Effector memory CD8-positive, alpha-beta T cell (primary cell): Measurements from ENCODE around the gene RBM20.
"Not testable (repeated sequence)": the region's sequence is repeated elsewhere in the genome, so short reads cannot be mapped to it uniquely, and the experiment has no call there.

Experiments
- ATAC-seq: fragments of 150-1000 bp; cut with Tn5 transposase; replicated peaks from 2 replicates; pipeline ENCODE4 v1.10.0; 2021; ENCODE audit warnings: mild to moderate bottlenecking, moderate library complexity
- DNase-seq, 3 experiments: peaks; one replicate each; pipeline ENCODE4 v3.0.0; 2021
- H3K27ac Mint-ChIP-seq, 2 donors: one replicate each; pipeline ENCODE4 v1.8.0; 2022; ENCODE audit warnings: mild to moderate bottlenecking in 2 of 2, mixed read lengths in 2 of 2, moderate library complexity in 2 of 2
- H3K27me3 Mint-ChIP-seq, 2 donors: one replicate each; pipeline ENCODE4 v1.8.0; 2022; ENCODE audit warnings: mixed read lengths in 2 of 2
- H3K36me3 Mint-ChIP-seq: one replicate; pipeline ENCODE4 v1.8.0; 2022; ENCODE audit warnings: mild to moderate bottlenecking, moderate library complexity, mixed read lengths; ENCODE audit not compliant: insufficient read depth
- H3K4me1 Mint-ChIP-seq, 2 donors: one replicate each; pipeline ENCODE4 v1.8.0; 2022; ENCODE audit warnings: low read depth in 2 of 2, mixed read lengths in 2 of 2
- H3K4me3 Mint-ChIP-seq, 2 donors: one replicate each; pipeline ENCODE4 v1.8.0; 2022; ENCODE audit warnings: mild to moderate bottlenecking in 2 of 2, mixed read lengths in 2 of 2, moderate library complexity in 2 of 2
- H3K9me3 Mint-ChIP-seq, 2 donors: one replicate each; pipeline ENCODE4 v1.8.0; 2022; ENCODE audit warnings: mixed read lengths in 2 of 2

RBM20 gene

DNA sequence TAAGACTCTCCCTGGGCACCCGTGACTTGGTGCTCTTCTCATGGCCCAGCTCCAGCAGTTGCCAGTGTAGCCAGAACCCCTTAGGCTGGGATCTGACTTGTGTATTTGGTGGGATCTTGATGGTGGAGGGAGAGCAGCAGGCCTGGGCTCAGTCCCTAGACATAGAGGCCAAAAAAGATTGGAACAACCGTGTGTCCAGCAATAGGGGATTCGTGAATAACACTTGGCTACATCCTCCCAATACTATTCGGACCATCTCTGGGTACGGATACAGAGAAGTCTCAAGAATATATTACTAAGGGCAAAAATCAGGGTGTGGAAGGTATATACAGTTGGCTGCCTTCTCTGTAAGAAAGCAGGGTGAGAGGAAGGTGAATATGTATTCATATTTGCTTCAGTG, 17.2 kb downstream of the RBM20 start:
- no peaks in the 10 kb centered on the region for H3K9me3 Mint-ChIP-seq
- ATAC-seq (no peak), DNase-seq (no peak)
- peaks cover 0 to 4% of the 10 kb centered on the region in 2 donors for H3K4me1 Mint-ChIP-seq
- H3K27me3 Mint-ChIP-seq, result peaks cover 24 to 32% of the 10 kb centered on the region in 2 donors
- H3K27ac Mint-ChIP-seq, result no peak overlapping the region
- peaks cover 3% of the 10 kb centered on the region for H3K36me3 Mint-ChIP-seq
- no peak overlapping the region for H3K4me3 Mint-ChIP-seq

DNA sequence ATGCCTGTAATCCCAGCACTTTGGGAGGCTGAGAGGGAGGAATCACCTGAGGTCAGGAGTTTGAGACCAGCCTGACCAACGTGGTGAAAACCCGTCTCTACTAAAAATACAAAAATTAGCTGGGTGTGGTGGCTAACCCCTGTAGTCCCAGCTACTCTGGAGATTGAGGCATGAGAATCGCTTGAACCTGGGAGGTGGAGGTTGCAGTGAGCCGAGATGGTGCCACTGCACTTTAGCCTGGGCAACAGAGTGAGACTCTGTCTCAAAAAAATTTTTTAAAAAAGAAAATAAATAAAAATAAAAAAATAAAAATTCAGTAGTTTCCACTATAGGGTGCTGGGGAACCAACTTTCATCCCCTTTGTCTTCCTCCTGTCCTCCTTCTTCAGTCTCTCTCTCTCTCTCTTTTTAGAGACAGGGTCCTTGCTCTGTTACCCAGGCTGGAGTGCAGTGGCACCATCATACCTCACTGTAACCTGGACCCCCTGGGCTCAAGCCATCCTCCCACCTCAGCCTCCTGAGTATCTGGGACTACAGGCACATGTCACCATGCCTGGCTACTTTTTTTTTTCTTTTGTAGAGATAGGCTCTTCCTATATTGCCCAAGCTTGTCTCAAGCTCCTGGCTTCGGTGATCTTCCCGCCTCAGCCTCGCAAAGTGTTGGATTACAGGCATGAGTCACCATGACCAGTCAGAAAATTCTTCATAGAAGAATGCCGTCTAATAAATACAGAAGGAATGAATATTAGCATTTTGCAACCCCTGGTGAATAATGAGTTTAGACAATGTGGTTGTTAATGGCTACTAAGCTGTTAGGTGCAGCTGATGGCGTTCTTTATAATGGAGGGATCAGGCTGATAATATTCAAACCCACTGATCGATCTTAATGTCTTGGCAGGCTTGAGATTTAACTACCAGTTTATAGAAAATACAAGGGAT, 20.6 kb downstream of the RBM20 start:
- no peak for DNase-seq
- Mint-ChIP-seq H3K4me3 (no peak overlapping the region), H3K4me1 (peaks cover 0 to 4% of the 10 kb centered on the region in 2 donors), H3K27me3 (peaks cover 32 to 35% of the 10 kb centered on the region in 2 donors), H3K27ac (no peak overlapping the region), H3K9me3 (no peaks in the 10 kb centered on the region), H3K36me3 (peaks cover under 1% of the 10 kb centered on the region)
- ATAC-seq, result no peak

DNA sequence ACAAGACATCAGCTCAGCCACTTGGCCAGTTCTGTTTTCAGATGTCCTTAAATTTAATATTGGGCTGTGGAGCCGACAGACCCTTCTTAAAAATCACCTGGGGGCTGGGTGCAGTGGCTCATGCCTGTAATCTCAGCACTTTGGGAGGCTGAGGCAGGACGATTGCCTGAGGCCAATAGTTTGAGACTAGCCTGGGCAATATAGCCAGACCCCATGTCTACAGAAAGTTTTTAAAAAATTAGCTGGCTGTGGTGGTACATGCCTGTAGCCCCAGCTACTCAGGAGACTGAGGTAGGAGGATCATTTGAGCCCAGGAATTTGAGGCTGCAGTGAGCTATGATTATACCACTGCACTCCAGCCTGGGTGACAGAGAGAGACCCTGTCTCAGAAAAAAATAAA, 22.1 kb downstream of the RBM20 start:
- not testable (repeated sequence) for H3K36me3 Mint-ChIP-seq, H3K4me3 Mint-ChIP-seq, H3K27ac Mint-ChIP-seq, DNase-seq, H3K4me1 Mint-ChIP-seq, H3K9me3 Mint-ChIP-seq, ATAC-seq
- H3K27me3 Mint-ChIP-seq, result peaks cover 26 to 29% of the 10 kb centered on the region in 2 donors

DNA sequence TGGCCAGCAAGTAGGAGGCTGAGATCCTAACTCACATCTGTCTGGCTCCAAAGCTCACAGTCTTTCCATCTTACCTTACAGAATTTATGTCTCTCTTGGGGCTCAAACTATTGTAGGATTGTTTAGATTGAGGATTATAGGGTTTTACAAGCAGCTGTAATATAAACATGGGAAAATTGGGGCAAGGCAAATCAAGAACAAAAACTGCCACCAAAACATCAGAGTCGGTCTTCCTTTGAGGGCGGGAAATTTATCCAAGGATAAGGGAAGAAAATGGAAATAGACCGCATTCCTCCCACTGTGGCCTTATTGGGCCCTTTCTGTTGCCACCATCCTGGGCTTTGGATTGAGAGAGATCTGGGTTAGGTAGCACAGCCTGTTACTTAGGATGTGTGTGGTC, 22.5 kb downstream of the RBM20 start:
- no peak overlapping the region for H3K4me3 Mint-ChIP-seq
- ATAC-seq (no peak), DNase-seq (no peak)
- no peaks in the 10 kb centered on the region for H3K9me3 Mint-ChIP-seq
- no peak overlapping the region for H3K27ac Mint-ChIP-seq
- H3K36me3 Mint-ChIP-seq, result no peaks in the 10 kb centered on the region
- peaks cover 0 to 4% of the 10 kb centered on the region in 2 donors for H3K4me1 Mint-ChIP-seq
- peaks cover 26% of the 10 kb centered on the region in 2 donors for H3K27me3 Mint-ChIP-seq

DNA sequence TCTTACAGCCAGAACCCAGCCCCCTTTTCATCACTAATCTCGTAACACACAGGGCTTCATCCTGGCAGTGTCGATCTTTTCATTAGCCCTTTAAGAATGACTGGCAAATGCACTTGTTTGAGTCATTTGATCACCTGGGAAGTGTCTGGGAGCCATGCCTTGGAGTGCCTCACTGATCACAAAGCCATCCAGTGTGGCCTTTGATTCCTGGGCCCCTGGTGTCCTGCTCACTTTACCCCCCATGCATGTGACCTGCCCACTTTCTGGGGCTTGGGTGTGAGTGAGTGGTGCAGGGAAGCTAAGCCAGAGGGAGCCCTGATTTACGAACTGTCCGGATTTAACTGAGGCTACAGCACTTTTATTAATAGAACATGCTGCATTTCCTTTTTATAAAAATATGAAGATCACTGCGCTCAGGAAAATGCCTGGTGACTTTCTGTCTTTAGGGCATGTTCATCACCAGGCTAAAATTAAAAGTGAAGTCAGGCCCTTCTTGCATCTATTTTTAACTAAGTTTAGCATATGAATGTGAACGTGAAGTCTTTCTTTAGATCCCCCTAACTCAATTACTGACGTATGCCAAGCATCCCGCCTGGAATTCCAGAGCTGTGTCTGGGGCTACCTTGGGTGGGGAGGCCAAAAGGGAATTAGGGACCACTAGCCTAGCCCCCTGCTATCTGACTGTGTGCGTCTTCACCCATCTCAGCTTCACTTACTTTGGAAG, 23.6 kb downstream of the RBM20 start:
- H3K36me3 Mint-ChIP-seq, result peaks cover 3% of the 10 kb centered on the region
- no peaks in the 10 kb centered on the region for H3K9me3 Mint-ChIP-seq
- H3K4me3 Mint-ChIP-seq, result no peak overlapping the region
- H3K27ac Mint-ChIP-seq, result no peak overlapping the region
- H3K4me1 Mint-ChIP-seq, result peaks cover 5 to 7% of the 10 kb centered on the region in 2 donors
- H3K27me3 Mint-ChIP-seq, result peaks cover 18 to 26% of the 10 kb centered on the region in 2 donors
- ATAC-seq, result no peak
- DNase-seq, result no peak

DNA sequence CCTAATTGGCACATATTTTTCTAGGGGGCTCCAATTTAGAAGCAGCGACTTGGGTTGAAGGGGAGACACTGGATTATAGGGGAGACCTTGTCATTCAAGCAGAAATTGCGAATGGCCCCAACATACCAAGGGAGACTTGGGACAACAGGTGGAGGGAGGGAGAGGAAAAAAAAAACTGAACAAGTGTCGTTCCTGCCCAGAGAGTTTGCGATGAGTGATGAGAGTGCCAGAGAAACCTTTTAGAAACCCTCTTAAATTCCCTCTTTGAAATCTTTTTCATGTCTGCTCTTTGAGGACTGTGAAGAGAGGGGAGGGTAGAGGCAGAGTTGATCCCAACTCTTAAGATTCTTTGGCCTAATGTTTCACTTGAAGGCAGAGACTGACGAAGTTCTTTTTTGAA, 24.3 kb downstream of the RBM20 start:
- H3K4me3 Mint-ChIP-seq, result no peak overlapping the region
- H3K4me1 Mint-ChIP-seq, result peaks cover 5 to 10% of the 10 kb centered on the region in 2 donors
- H3K9me3 Mint-ChIP-seq, result no peaks in the 10 kb centered on the region
- DNase-seq, result no peak
- no peak overlapping the region for H3K27ac Mint-ChIP-seq
- peaks cover 14 to 26% of the 10 kb centered on the region in 2 donors for H3K27me3 Mint-ChIP-seq
- H3K36me3 Mint-ChIP-seq, result peaks cover 3% of the 10 kb centered on the region
- no peak for ATAC-seq

DNA sequence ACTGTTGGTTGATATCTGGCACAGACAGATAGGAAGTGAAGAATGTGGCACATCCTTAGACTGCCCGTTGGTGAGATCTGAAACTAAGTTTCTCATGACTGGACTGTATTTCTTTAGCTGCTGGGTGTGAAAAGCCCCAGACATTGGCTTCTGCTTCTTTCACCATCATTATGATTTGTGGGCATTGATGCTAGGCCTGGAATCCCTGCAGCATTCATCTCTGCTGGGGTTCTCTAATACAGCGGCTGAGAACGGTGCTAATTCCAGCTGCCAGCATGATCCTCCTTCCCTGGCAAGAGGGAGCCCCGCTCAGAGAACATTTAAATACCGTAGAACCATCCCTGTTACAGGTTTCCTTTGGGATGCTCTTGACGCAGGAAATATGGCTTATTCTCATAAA, 26.2 kb downstream of the RBM20 start:
- DNase-seq (no peak), ATAC-seq (no peak)
- Mint-ChIP-seq H3K4me3 (no peak overlapping the region), H3K36me3 (peaks cover 3% of the 10 kb centered on the region), H3K9me3 (no peaks in the 10 kb centered on the region), H3K4me1 (peaks cover 5 to 10% of the 10 kb centered on the region in 2 donors), H3K27ac (no peak overlapping the region), H3K27me3 (peaks cover 14 to 26% of the 10 kb centered on the region in 2 donors)

DNA sequence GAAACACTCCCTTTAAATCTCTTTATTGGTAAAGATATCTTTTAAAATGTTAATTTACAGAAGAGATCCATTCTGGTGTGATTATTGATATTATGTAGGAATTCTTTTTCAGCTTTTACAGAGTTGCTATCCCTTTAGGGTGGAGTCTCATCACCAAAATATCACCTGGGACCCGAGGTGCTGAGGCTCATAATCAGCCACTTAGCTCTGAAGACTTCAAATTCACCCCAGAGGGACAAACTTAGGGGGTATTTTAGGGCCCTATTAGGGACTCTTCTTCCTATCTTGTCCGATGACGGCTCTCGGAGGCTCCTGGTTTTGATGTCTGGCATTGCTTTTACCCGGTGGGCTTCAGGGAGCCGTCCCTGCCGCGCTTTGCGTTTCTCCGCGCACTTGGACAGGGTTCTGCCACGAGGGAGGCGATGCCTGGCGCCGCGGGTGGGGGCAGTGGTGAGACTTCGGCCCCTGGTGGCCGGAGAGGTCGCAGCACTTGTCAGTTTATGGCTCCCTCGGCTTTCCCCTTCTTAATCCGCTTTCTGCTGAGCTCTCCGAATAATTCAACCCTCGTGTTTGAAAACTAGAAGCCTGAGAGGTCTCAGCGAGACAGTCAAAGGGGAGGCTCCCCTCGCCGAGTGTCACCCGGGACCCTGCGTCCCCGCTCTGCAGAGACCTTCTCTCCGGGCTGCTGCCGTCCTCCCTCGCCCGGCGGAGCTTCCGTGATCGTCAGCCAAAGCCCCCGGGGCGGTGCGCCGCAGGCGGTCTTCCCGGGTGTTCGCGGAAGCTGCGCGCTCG, 27.8 kb downstream of the RBM20 start:
- peak overlapping the region; percentile 82 to 94 for H3K27ac Mint-ChIP-seq
- H3K9me3 Mint-ChIP-seq, result no peaks in the 10 kb centered on the region
- peak; percentile 61 to 70 (median 62) for DNase-seq
- H3K4me3 Mint-ChIP-seq, result peak overlapping the region; percentile 91 to 95
- H3K4me1 Mint-ChIP-seq, result peaks cover 5 to 10% of the 10 kb centered on the region in 2 donors
- peak; percentile 96 for ATAC-seq
- peaks cover 10 to 21% of the 10 kb centered on the region in 2 donors for H3K27me3 Mint-ChIP-seq
- peaks cover 3% of the 10 kb centered on the region for H3K36me3 Mint-ChIP-seq

DNA sequence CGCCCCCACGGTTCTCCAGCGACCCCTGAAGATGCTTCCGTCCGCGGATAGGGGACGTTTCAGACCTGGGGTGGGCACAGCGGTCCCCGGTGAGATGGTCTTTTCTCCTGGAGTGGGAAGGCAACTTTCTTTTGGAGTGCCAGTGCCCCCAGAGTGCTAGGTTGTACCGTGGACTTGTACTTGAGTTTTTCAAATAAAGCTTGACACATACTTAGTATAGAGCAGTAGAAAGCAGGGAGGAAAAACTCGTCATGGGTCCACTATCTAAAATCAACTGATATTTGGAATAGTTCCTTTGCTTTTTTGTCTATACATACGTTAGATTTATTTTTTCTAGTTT, 28.4 kb downstream of the RBM20 start:
- Mint-ChIP-seq H3K36me3 (peaks cover 3% of the 10 kb centered on the region), H3K4me3 (peak overlapping the region; percentile 91 to 95)

DNA sequence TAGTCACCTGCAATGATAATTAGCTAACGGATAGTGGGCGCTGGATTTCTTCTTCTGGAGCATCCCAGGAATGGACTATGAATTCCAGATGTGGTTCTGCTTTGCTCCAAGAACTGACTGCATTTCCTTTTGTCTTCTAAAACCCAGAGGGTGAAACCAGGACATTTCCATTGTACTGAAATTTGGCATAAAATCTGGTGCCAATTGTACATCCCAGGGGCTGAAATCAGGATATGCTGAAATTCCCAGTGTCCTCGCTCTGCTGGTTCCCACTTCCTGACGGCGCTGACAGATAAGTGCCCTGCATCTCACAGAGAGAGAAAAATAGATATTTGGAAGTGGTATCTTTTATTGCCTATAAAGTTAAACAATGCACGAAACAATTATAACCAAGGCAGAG, 31.9 kb downstream of the RBM20 start:
- no peaks in the 10 kb centered on the region for H3K9me3 Mint-ChIP-seq
- H3K27me3 Mint-ChIP-seq, result no peaks in the 10 kb centered on the region
- peaks cover 3% of the 10 kb centered on the region for H3K36me3 Mint-ChIP-seq
- H3K4me3 Mint-ChIP-seq, result no peak overlapping the region
- DNase-seq (no peak), ATAC-seq (no peak)
- H3K4me1 Mint-ChIP-seq, result peaks cover 5 to 10% of the 10 kb centered on the region in 2 donors
- no peak overlapping the region for H3K27ac Mint-ChIP-seq

More for the DNA sequence above, 28.4 kb downstream of the RBM20 start:
- Mint-ChIP-seq H3K27me3 (peaks cover 8 to 18% of the 10 kb centered on the region in 2 donors), H3K9me3 (no peaks in the 10 kb centered on the region), H3K4me1 (peaks cover 5 to 10% of the 10 kb centered on the region in 2 donors), H3K27ac (peak overlapping the region; percentile 82 to 94)
- peak; percentile 34 for ATAC-seq
- no peak for DNase-seq

DNA sequence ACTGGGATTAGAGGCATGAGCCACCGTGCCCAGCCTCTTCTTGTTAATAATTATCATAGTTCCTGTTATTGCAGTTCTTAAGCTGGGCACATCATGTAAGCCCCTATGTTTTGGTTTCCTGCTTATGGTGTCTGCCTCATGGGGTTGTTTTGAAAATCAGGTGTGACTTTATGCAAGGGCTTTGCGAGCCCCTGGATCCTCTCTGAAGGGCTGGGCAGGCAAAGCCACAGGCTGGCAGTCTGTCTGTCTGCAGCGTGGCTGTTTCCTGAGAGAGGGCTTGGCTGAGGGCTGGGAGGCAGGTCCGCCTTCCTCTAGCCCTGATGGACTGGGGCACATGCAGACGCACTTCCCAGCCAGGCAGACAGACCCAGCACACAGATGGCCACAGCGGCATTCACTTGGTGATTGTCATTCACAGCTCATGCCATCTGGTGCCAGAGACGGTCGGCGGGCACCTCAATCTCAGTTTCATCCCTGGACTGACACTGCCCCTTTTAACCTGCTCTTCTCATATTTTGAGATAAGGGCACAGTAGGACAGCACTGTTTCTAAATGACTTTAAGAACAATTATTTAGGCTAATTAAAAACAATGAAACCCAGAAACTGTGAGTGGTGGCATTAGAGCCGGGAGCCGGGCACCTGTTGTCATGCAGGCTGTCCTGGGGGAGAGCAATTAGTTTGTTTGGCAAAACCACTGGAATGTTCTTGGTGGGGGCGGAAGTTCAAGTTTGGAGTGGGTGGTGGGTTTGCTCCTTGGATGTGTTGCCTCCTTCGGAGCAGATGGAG, 35.5 kb downstream of the RBM20 start:
- DNase-seq (no peak), ATAC-seq (no peak)
- Mint-ChIP-seq H3K27ac (no peak overlapping the region), H3K4me3 (no peak overlapping the region), H3K27me3 (peaks cover 16 to 30% of the 10 kb centered on the region in 2 donors), H3K36me3 (no peaks in the 10 kb centered on the region), H3K9me3 (no peaks in the 10 kb centered on the region), H3K4me1 (no peaks in the 10 kb centered on the region)

DNA sequence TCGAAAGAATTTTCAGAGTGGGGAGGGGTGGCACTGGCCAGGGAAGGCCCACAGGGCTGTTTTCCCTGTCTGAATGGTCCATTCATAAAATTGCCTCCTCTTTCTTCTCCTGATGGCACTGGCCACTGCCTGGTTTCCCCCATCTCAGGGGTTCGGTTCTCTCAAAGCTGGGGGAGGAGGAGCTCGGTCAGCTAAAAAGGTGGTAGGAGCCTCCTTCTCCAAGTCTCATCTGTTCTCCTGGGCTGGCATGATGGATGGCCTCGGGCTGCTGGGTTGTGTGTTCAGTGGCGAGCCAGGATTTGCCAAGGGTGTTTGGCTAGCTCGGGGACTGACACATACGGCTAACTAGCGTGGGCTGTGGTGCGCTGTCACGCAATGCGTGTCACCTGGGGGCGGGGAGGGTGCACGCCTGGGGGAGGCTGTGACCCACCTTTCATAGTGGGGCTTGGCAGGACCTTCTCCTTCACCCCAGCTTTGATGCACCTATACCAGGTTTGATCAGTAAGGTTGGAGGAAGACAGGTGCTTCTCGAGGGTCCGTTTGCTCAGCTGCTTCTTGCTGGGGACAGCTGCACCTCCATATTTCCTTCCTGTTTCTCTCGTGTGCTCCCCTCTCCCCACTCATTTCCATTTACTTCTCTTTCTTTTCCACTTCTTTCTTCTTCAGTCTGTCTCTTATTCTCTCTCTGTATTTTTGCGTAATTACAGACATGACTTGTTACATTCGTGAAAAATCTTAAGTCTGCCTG, 36.3 kb downstream of the RBM20 start:
- H3K27me3 Mint-ChIP-seq, result peaks cover 23 to 38% of the 10 kb centered on the region in 2 donors
- no peak overlapping the region for H3K4me3 Mint-ChIP-seq
- H3K9me3 Mint-ChIP-seq, result no peaks in the 10 kb centered on the region
- no peaks in the 10 kb centered on the region for H3K4me1 Mint-ChIP-seq
- no peaks in the 10 kb centered on the region for H3K36me3 Mint-ChIP-seq
- DNase-seq (no peak), ATAC-seq (no peak)
- H3K27ac Mint-ChIP-seq, result no peak overlapping the region
